Measurements from ENCODE around the gene OST4. TPM values are rescaled to one million over a fixed set of nuclear protein-coding genes. Genes with fewer than 3 reads are reported as not detected.

The OST4 gene
- total RNA-seq, 1 donor from 2014 or later: 269 TPM

GRCh38 chr2:27086090-27086723, 14.8 kb upstream of the OST4 start:
- Histone ChIP-seq H3K27ac (peak overlapping the region; percentile 83), H3K4me3 (peak overlapping the region; percentile 58 to 68), H3K4me1 (peaks cover 48% of the 10 kb centered on the region), H3K9me3 (no peaks in the 10 kb centered on the region), H3K27me3 (no peaks in the 10 kb centered on the region), H3K36me3 (no peaks in the 10 kb centered on the region)
- peak in 1 of 2 donors; percentile 50 for TF ChIP-seq POLR2A (IDR thresholded peaks at IDR 0.05)
- peak; percentile 86 to 93 (median 89) for TF ChIP-seq CTCF (IDR thresholded peaks at IDR 0.05)
- peak in 1 of 2 donors; percentile 55 for TF ChIP-seq POLR2AphosphoS5 (IDR thresholded peaks at IDR 0.05; ENCODE audit: insufficient read depth in 1 of 2, low read depth in 1 of 2)
- intact Hi-C loops (cut with DNase I): loop anchor here (2.0 to 10.0 kb wide), 3 partner anchors 35 to 124 kb away; partner anchors contain the start of genes AGBL5 and TMEM214
- DNase-seq (ENCODE audit: extremely low spot score in 2 of 2): no peak

- no peaks in the 10 kb centered on the region for H3K36me3 ChIP-seq
- no peaks in the 10 kb centered on the region for H3K9me3 ChIP-seq
- H3K4me1 ChIP-seq: peaks cover 53% of the 10 kb centered on the region
- no peaks in the 10 kb centered on the region for H3K27me3 ChIP-seq
- H3K4me3 ChIP-seq: peak overlapping the region; percentile 58 to 68
- TF ChIP-seq POLR2AphosphoS5 (IDR thresholded peaks at IDR 0.05; ENCODE audit: insufficient read depth in 1 of 2, low read depth in 1 of 2) (peak; percentile 30 to 66), CTCF (IDR thresholded peaks at IDR 0.05) (peak in 2 of 3 experiments; percentile 21 to 27), POLR2A (IDR thresholded peaks at IDR 0.05) (no peak)
- peak overlapping the region; percentile 83 for H3K27ac ChIP-seq
- intact Hi-C loops (cut with DNase I): loop anchor here (2.0 to 10.0 kb wide), 3 partner anchors 35 to 123 kb away; partner anchors contain the start of genes AGBL5 and TMEM214
- no peak for DNase-seq (ENCODE audit: extremely low spot score in 2 of 2)
These were observed 14.2 kb upstream of the OST4 start for GRCh38 chr2:27085673-27086089.

- Histone ChIP-seq H3K27ac (peak overlapping the region; percentile 83), H3K4me3 (peak overlapping the region; percentile 58 to 68), H3K9me3 (no peaks in the 10 kb centered on the region), H3K4me1 (peaks cover 58% of the 10 kb centered on the region), H3K27me3 (no peaks in the 10 kb centered on the region), H3K36me3 (no peaks in the 10 kb centered on the region)
- intact Hi-C loops (cut with DNase I): loop anchor here (5.0 to 10.0 kb wide), 2 partner anchors 50 to 123 kb away; partner anchors contain the start of gene TMEM214
- TF ChIP-seq POLR2AphosphoS5 (IDR thresholded peaks at IDR 0.05; ENCODE audit: insufficient read depth in 1 of 2, low read depth in 1 of 2): no peak
- TF ChIP-seq CTCF (IDR thresholded peaks at IDR 0.05): no peak
- no peak for TF ChIP-seq POLR2A (IDR thresholded peaks at IDR 0.05)
- no peak for DNase-seq (ENCODE audit: extremely low spot score in 2 of 2)
These were observed 13.7 kb upstream of the OST4 start for GRCh38 chr2:27085062-27085672.

GRCh38 chr2:27084297-27085061, 13.0 kb upstream of the OST4 start:
- intact Hi-C loops (cut with DNase I): loop anchor here (5.0 to 10.0 kb wide), 2 partner anchors 50 to 122 kb away; partner anchors contain the start of gene TMEM214
- no peak for DNase-seq (ENCODE audit: extremely low spot score in 2 of 2)
- H3K4me3 ChIP-seq: no peak overlapping the region
- H3K9me3 ChIP-seq: no peaks in the 10 kb centered on the region
- no peaks in the 10 kb centered on the region for H3K27me3 ChIP-seq
- TF ChIP-seq POLR2A (IDR thresholded peaks at IDR 0.05) (no peak), CTCF (IDR thresholded peaks at IDR 0.05) (no peak), POLR2AphosphoS5 (IDR thresholded peaks at IDR 0.05; ENCODE audit: insufficient read depth in 1 of 2, low read depth in 1 of 2) (no peak)
- peak overlapping the region; percentile 7 for H3K27ac ChIP-seq
- H3K36me3 ChIP-seq: no peaks in the 10 kb centered on the region
- H3K4me1 ChIP-seq: peaks cover 65% of the 10 kb centered on the region

Data from vagina (tissue), 2 donors.